Body of pancreas (tissue), 4 donors: ENCODE measurements around the gene MARS1.

ENCODE experiments used
- POLR2A ChIP-seq, 3 donors: fragments of 450-650 bp; IDR thresholded peaks; one replicate each; pipeline ENCODE4 v1.6.1; 2016; ENCODE audit warnings: antibody characterized with exemption in 3 of 3, mild to moderate bottlenecking in 2 of 3
- TF ChIP-seq, protein P1 (sequence below), 7 experiments: fragments of 450-650 bp in 4 of 7; fragments of 200-600 bp in 3 of 7; sonication (generic) in 3 of 7; IDR thresholded peaks; one replicate each; pipeline ENCODE4 v1.5.1; 2016 to 2019; ENCODE audit warnings: antibody characterized with exemption in 7 of 7

GRCh38 chr12:57513266-57513665 is 25.4 kb downstream of the MARS1 start:
- TF ChIP-seq, protein P1, sequence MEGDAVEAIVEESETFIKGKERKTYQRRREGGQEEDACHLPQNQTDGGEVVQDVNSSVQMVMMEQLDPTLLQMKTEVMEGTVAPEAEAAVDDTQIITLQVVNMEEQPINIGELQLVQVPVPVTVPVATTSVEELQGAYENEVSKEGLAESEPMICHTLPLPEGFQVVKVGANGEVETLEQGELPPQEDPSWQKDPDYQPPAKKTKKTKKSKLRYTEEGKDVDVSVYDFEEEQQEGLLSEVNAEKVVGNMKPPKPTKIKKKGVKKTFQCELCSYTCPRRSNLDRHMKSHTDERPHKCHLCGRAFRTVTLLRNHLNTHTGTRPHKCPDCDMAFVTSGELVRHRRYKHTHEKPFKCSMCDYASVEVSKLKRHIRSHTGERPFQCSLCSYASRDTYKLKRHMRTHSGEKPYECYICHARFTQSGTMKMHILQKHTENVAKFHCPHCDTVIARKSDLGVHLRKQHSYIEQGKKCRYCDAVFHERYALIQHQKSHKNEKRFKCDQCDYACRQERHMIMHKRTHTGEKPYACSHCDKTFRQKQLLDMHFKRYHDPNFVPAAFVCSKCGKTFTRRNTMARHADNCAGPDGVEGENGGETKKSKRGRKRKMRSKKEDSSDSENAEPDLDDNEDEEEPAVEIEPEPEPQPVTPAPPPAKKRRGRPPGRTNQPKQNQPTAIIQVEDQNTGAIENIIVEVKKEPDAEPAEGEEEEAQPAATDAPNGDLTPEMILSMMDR (IDR thresholded peaks at IDR 0.05) = no peak
- TF ChIP-seq POLR2A (IDR thresholded peaks at IDR 0.05) = no peak
